ENCODE results near the gene RABAC1.
A peak's percentile ranks its signal among the peaks of the same experiment; 100 is the strongest.
"Not testable (repeated sequence)": the region's sequence is repeated elsewhere in the genome, so short reads cannot be mapped to it uniquely, and the experiment has no call there.

Gene RABAC1

GRCh38 chr19:41917676-41918075 is 41.4 kb downstream of the RABAC1 start:
- no peak overlapping the region for H3K27ac Mint-ChIP-seq
- no peaks in the 10 kb centered on the region for H3K9me3 Mint-ChIP-seq
- no peaks in the 10 kb centered on the region for H3K27me3 Mint-ChIP-seq (ENCODE audit: low read depth, poor library complexity)
- peaks cover 12% of the 10 kb centered on the region for H3K4me1 Mint-ChIP-seq
- no peaks in the 10 kb centered on the region for H3K36me3 Mint-ChIP-seq (ENCODE audit: low read depth)
- TF ChIP-seq CTCF (IDR thresholded peaks at IDR 0.05) = no peak
- H3K4me3 Mint-ChIP-seq = no peak overlapping the region
- no peak for DNase-seq

- peaks cover 12% of the 10 kb centered on the region for H3K4me1 Mint-ChIP-seq
- H3K27ac Mint-ChIP-seq = no peak overlapping the region
- H3K36me3 Mint-ChIP-seq (ENCODE audit: low read depth) = no peaks in the 10 kb centered on the region
- TF ChIP-seq CTCF (IDR thresholded peaks at IDR 0.05) = no peak
- DNase-seq = no peak
- no peaks in the 10 kb centered on the region for H3K27me3 Mint-ChIP-seq (ENCODE audit: low read depth, poor library complexity)
- no peaks in the 10 kb centered on the region for H3K9me3 Mint-ChIP-seq
- no peak overlapping the region for H3K4me3 Mint-ChIP-seq
Measured at GRCh38 chr19:41915776-41916414, 43.2 kb downstream of the RABAC1 start.

- Mint-ChIP-seq H3K4me1 (peaks cover 12% of the 10 kb centered on the region), H3K36me3 (ENCODE audit: low read depth) (no peaks in the 10 kb centered on the region), H3K27me3 (ENCODE audit: low read depth, poor library complexity) (no peaks in the 10 kb centered on the region), H3K4me3 (no peak overlapping the region), H3K9me3 (no peaks in the 10 kb centered on the region), H3K27ac (no peak overlapping the region)
- TF ChIP-seq CTCF (IDR thresholded peaks at IDR 0.05) = no peak
- DNase-seq = no peak
Measured at GRCh38 chr19:41915021-41915775, 43.9 kb downstream of the RABAC1 start.

- DNase-seq; H3K9me3 Mint-ChIP-seq; H3K27ac Mint-ChIP-seq; H3K27me3 Mint-ChIP-seq (ENCODE audit: low read depth, poor library complexity); H3K36me3 Mint-ChIP-seq (ENCODE audit: low read depth): not testable (repeated sequence)
- H3K4me3 Mint-ChIP-seq = peak overlapping the region; percentile 17
- peaks cover 12% of the 10 kb centered on the region for H3K4me1 Mint-ChIP-seq
Measured at GRCh38 chr19:41914424-41914834, 44.7 kb downstream of the RABAC1 start.

GRCh38 chr19:41913538-41914423 is 45.3 kb downstream of the RABAC1 start:
- no peak for DNase-seq
- H3K4me1 Mint-ChIP-seq = peaks cover 12% of the 10 kb centered on the region
- H3K4me3 Mint-ChIP-seq = peak overlapping the region; percentile 17
- no peak overlapping the region for H3K27ac Mint-ChIP-seq
- H3K9me3 Mint-ChIP-seq = no peaks in the 10 kb centered on the region
- no peak for TF ChIP-seq CTCF (IDR thresholded peaks at IDR 0.05)
- no peaks in the 10 kb centered on the region for H3K27me3 Mint-ChIP-seq (ENCODE audit: low read depth, poor library complexity)
- no peaks in the 10 kb centered on the region for H3K36me3 Mint-ChIP-seq (ENCODE audit: low read depth)

GRCh38 chr19:41912899-41913537 is 46.1 kb downstream of the RABAC1 start:
- Mint-ChIP-seq H3K27ac (no peak overlapping the region), H3K4me1 (peaks cover 12% of the 10 kb centered on the region), H3K9me3 (no peaks in the 10 kb centered on the region), H3K27me3 (ENCODE audit: low read depth, poor library complexity) (no peaks in the 10 kb centered on the region), H3K4me3 (no peak overlapping the region), H3K36me3 (ENCODE audit: low read depth) (no peaks in the 10 kb centered on the region)
- TF ChIP-seq CTCF (IDR thresholded peaks at IDR 0.05) = no peak
- peak; percentile 50 for DNase-seq

Measured in nephron progenitor cell (in vitro differentiated cells).